UCSD-AML1 (cell line): ENCODE data around the gene EYS.
"Not testable (repeated sequence)": the region's sequence is repeated elsewhere in the genome, so short reads cannot be mapped to it uniquely, and the experiment has no call there.

ENCODE experiments used
- DNase-seq: peaks from one replicate; lab custom pipeline; 2025; ENCODE audit not compliant: unreplicated experiment; lab: John Stamatoyannopoulos, UW

Gene EYS

DNA sequence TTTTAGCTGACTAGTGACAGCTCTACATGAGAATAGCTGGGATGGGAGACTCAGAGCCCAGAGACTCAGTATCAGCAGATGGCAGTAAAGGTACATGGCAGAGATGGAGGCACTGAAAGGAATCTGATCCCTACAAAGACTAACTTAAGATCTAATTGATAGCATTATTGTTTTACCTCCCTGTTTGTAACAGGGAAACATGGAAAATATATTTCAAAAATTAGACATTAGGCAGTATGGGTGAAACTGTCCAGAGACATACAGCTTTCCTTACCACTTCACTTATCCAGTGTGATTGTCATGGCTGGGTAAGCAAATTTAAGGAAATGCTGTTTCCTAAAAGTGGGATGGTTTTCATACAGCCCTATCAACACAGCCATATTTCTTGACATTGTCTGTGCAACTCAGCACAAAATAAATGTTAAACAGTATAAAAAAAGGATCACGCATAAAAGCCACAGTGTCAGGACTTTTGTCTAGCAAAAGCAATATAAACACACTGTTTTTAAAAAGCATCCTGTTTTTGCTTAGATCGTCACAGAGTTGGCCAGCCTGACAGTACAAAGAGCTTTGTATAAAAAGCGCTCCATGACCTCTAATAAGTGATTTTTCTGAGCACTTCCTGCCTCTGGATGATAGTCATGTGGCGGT lies 1694.5 kb downstream of the EYS start:
- DNase-seq = no peak

DNA sequence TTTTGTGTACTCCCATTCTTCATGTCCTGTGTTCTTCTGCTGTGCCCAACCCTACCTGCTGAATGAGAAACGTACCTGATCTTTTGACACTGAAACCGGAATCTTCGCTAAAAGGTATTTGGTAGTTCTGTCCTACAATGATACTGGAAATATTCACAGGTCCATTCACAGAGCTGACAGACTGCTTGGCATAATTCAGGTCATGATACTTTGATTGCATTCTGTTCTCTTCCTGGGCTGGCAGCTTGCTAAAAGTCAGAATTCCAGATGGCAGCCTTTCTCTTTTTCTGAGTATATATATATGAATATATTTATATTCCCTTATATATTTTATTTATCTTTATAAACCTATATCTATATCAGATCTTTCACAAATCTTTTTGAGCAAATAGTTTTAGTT lies 1696.4 kb downstream of the EYS start:
- no peak for DNase-seq

DNA sequence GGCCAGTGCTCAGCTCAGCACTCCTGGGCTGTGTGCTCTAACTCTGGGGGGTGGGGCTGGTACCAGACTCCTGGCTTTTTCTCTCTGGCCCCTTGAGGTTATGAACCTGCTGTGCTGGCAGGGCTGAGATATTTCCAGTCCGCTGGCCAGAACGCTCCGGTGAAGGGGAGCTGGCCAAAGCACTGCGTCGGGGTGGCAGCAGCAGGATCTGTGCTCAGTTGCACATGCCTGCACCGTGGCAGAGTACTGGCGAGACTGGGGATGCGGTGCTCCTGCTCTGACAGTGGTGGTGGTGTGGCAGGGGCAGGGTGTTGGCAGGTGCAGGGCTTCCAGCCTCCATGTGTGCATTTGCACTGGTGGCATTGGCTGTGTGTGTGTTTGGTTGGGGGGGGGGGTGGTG lies 1697.0 kb downstream of the EYS start:
- DNase-seq = no peak

DNA sequence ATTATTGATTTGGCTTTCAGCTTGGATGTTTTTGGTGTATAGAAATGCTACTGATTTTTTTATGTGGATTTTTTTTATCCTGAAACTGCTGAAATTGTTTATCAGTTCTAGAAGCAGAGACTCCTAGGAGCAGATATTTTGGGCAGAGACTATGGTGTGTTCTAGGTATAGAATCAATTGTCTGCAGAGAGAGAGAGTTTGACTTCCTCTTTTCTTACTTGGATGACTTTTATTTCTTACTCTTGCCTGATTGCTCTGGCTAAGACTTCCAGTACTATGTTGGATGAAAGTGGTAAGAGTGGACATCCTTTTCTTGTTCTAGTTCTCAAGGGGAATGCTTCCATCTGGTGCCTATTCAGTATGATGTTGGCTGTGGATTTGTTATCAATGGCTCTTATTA lies 1700.8 kb downstream of the EYS start:
- no peak for DNase-seq

DNA sequence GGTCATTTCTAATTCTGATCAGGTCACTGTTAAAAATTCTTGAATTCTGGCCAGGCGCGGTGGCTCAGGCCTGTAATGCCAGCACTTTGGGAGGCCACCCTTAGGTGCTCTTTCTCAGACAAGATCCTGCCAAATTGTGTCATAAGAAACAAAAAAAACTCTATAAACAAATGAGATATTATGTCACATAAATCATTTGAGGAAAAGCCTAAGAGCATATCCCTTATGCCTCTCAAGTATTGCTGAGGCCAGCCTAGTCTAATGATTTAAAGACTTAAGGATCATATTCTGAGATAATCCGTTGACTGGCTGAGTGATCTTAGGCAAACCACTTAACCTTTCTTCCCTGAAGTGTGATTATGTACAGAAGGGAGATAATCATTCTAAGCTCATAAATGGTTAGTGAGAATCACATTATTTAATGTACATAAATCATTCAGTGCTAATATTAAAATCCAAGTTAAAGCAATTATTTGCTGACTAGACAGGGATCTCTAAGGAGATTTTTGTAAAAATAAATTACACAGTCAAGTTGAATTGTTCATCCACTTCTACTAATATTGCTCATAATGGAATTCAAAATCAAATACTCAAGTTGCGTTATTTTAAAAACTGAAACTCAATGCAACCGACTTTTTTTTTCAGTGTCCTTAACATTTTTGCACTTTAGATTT lies 1706.1 kb downstream of the EYS start:
- DNase-seq = no peak

DNA sequence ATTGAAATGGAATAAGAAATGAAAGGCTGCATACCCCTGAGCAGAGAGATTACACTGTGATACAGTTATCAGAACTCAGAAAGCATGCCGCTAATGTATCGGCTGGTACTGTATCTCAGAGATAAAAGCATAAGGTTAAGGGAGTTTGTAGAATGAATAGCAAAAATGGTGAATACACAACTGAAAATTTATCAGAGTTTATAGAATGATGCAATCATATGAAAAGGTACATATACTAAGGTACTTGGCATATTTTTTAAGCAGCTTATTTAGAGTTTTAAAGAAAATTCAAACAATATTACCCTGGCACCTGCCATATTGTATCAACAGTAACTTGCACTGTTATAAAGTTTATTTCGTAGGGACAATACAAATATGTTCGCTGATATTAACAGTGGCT lies 1707.4 kb downstream of the EYS start:
- no peak for DNase-seq

DNA sequence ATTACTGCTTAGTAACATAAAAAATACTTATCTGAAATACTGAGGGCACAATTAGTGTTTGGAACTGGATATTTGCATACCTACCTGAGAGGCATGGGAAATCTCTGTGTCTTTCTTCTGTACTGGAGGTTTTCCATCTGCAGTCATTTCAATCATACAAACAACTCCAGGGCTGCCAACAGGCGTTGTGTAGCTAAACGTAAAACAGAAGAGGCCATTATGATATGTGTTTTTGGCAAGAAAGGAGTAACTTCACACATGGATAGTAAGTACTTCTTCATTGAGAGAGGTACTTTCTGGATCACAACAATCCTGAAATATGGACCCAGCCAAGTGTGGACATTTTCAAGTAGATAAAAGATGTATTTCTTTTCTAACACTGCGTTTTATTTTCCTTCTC lies 1708.0 kb downstream of the EYS start:
- no peak for DNase-seq

DNA sequence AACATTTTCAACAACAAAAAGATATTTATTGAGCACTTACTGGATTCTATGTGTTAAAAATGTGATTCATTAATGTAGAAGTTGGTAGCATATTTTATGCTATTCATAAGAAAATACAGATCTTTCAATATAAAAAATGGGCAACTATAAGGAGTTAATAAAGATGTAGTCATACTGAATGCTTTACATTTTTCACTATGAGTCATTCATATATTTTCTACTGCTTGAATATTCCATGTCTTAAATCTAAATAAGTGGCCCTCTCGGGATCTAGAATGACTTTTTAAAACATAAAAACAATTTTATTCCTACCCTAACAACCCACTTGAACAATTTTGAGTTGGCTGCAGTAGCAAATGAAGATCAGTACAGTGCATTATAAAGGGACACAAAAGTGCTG lies 1709.3 kb downstream of the EYS start:
- no peak for DNase-seq

DNA sequence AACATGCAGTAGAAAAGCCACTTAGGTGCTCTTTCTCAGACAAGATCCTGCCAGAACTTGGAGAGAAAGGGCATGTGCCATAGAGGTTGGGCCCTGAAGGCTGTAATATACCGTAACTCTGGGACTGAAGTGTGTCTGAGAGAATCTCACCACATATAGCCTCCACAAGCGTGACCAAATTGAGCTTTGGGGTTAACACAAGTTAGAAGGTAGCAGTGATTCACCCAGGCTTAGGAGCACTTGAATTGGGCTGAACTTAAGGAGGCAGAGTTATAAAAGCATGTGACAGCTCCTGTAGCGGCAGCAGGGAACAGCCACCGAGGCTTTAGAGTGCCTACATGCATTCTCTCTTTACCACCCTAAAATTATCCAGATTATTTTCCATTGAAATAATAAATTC lies 1709.8 kb downstream of the EYS start:
- no peak for DNase-seq

DNA sequence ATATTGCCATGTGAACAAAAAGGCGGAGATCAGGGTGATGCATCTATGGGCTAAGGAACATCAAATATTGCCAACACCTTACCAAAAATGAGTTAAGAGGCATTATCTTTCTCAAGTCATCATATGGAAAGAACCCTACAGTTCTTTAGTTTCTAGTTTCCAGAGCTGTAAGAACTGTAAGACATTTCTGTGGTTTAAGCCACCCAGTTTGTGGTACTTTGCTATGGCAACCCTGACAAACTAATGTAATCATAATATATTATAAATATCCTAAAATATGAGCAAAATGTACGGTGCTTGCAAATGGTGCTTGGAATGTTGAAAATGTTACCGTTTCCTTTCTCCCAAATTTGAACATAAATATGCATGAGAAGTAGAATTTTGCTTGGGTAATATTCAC lies 1721.8 kb downstream of the EYS start:
- DNase-seq = no peak

DNA sequence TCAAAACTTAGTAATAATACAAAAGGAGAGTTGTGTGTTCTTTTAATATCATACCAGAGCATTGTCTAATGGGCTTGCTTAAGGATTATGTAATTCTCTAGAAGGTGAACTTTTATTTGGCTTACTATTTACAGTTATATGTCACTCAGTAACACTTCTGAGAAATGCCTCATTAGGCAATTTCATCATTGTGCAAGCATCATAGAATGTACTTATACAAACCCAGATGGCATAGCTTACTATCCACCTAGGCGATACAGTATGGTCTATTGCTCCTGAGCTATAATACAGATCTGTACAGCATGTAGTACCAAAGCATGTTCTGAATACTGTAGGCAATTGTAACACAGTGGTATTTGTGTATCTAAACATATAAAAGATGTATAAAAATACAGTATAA lies 1731.3 kb downstream of the EYS start:
- DNase-seq = no peak

DNA sequence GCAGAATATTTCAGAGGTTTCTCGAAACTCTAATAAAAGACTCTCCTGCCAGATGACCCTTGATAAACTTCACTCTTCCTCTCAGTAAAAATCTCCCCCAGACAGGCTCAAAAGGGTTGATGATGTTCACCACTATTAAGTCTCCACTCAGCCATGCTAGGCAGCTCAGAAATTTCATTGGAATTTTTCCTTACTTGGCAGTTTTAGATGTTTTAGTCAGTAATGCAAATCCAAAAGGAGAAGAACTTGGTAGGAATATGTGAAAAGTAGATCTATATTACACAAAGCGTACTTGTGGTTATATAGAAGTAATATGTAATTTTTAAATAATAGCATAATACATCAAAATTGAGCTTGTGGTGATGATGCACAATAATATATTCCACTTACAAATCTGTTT lies 1738.4 kb downstream of the EYS start:
- no peak for DNase-seq

DNA sequence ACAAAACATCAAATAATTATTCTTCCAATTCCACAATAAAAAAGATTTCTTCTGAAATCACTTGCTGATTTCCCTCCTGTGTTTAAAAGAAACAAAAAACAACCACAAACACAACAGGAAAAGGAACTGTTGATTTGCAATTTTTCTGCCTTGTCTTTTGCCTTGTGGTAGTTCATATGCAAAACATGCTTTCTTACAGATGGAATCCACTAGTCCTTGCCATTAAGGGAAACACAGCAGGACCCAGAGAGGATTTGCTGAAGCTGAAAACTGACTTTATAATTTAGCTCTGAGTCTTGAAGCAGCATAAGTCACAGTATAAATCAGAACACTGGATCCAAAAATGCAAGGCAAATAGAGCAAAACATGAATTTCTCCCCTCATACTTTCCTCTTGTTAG lies 1742.7 kb downstream of the EYS start:
- DNase-seq = no peak

DNA sequence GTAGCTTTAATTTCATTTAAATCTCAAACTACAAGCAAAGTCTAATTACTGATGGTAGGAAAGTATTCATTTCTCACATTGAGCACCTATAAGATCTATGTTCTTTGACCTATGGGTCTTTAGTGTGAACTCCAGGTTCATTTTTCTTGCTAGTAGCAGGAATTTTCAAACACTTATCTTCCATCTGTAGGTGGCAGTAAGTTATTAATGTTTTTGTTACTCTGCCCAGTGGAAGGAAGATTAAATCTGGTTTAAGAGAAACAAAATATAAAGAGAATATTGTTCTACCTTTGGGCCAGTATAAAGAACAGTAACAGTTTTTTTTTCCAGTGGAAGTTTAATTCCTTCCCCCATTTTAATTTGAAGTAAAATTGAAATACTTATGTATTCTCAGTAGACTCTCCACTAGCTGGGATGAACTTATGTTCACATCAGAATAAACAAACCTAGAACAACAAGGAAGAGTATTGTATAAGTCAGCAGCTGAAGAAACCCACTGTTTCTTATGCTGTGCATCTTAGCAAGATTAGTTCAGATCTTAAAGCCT lies 1743.2 kb downstream of the EYS start:
- no peak for DNase-seq

DNA sequence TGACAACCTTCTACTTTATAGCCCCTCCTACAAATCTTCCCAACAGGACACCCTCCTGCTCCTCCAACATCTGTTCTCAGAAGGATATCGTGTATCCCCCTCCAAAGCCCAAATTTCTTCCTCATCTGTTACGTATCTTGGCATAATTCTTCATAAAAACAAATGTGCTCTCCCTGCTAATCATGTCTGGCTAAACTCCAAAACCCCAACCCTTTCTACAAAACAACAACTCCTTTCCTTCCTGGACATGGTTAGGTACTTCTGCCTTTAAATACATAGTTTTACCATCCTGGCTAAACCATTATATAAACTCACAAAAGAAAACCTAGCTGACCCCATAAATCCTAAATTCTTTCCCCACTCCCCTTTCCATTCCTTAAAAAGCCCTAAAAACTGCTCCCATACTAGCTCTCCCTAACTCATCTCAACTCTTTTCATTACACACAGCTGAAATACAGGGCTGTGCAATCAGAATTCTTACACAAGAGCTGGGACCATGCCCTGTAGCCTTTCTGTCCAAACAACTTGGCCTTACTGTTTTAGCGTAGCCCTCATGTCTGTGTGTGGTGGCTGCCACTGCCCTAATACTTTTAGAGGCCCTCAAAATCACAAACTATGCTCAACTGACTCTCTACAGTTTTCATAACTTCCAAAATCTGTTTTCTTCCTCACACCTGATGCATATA lies 1753.5 kb downstream of the EYS start:
- not testable (repeated sequence) for DNase-seq

DNA sequence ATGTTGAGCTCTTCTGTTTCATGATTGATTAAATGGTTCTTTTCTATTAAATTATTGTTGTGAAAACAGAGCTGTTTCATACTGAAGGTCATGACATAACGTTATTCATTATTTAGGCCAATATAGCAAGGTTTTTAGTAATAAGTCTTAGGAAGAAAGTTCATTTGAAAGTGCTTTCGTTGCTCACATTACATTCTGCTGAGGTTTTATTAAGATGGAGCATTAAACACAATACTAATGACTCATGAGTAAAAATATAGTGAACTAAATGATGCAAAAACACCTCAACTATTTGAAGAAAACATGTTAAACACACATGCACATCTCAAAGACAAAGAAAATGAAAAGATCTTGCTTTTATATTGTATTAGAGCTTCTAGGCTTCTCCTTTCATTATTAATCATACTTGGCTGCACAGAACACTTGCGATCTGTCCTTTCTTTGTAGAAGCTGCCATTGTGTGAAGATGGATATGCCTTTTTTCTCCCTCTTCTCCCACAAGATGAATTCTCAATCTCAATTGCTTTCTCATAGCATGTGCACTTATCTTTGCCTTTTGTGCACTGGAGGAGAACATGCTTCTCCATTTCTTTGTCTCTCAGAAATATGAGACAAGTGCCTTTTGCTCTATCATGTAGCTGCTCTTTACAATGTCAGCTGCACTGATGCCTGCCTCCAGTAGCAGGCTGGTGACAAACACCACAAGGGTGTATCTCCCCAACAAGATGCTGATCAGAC lies 1759.1 kb downstream of the EYS start:
- no peak for DNase-seq

DNA sequence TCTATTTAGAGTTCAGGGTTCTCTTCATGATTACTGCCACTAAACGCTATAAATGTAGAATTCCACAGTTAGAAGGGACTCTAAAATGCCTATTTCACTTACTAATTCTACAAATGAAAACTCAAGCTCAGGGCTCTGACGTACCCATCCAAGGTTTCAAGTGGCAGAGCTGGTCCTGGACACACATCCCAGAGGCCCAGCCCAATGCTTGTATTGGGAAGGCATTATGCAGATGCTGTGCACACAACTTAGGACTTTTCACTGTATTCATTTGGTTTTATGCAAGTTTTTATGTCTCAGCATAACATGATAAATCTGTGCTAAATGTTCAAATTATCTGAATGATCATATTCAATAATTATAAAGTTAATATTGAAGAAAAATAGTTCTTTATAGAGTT lies 1761.0 kb downstream of the EYS start:
- DNase-seq = no peak

DNA sequence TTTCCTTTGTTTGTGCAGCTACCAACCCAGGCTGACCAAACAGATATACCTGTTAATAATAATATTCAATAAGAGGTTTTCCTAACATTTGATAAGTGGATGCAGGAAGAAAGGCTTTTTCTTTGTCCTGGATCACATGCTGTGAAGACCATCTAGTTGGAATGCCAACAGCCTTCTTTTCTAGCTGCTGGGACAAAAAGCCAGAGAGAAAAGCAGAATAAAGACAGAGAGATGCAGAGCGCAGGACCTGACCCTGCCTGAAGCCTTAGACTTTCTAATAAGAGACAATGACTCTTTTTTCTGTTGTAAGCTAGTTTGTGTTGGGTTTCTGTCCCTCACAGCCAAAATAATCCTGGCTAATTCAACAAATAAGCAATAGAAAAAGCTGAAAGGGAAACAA lies 1763.2 kb downstream of the EYS start:
- DNase-seq = no peak

DNA sequence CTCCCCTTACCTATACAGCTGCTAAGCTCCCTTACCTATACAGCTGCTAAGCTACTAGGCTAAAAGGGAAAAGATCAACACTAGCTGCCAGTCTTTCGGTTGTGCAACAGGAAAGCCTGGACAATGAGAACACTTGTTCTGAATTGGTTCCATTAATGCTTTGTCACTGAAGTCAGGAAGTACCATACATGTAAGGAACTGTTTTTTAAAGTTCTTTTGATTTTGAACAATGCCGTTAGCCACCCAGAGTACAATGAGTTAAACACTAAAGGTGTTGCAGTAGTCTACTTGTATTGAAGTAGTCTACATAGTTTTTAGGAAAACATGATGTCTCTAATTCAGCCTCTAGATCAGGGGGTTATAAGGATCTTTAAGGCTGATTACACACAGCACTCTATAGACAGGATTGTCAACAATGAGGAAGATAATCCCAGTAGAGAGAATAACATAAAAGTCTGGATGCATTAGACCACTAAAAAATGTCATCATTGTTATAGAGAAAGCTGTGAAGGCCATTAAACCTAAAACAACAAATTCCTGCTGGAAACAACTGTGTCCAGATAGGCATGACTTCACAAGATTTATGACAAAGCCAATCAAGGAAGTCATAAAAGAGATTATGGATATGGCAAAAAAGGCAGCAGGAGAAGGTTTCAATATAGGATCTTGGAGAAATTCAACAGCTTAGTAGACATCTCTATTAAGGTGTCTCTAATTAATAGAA lies 1765.1 kb downstream of the EYS start:
- DNase-seq = peak; percentile 5

DNA sequence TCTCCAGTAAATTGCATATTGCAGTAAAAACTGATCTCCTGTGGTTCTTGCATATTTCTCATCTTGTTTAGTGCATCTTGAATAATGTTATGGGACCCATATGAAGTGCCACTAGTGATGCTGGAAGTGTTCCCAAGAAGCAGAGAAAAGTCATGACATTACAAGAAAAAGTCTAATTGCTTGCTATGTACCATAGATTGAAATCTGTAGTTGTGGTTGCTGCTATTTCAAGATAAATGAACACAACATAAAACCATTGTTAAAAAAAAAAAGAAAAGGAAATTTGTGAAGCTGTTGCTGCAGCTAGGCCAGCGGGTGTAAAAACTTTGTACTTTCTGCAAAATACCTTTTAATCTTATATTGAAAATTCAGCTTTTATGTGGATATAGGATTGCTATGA lies 1767.0 kb downstream of the EYS start:
- DNase-seq = no peak

DNA sequence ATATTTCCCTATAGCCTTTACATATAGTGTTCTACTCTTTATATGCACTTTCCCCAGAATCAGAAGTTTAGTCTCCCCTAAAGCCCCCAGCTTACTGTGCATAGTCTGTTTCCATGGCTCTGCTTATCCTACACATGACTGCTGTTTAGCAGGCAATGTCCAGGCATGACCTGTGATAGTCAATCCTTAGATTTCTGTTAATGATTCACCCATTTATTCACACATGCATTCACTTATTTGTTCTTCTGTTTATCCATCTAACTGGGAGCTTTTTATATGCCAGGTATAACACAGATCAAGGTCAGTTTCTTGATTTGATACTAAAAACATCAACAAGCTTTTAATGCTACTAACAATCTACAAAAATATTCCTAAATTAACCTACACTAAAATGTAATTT lies 1770.6 kb downstream of the EYS start:
- DNase-seq = no peak
